Heart left ventricle (tissue), 13 donors: ENCODE results near the gene SLIT3.

Experiments
- CTCF ChIP-seq, 12 donors: fragments of 200-600 bp; sonication (generic) in 4 of 12; IDR thresholded peaks; one replicate each; pipeline versions ENCODE4 v1.5.0 to v1.8.0; 2018 to 2022; ENCODE audit warnings: antibody characterized with exemption in 12 of 12, mild to moderate bottlenecking in 5 of 12
- POLR2A ChIP-seq, 2 donors: fragments of 450-650 bp; IDR thresholded peaks; one replicate each; pipeline ENCODE4 v1.6.1; 2017; ENCODE audit warnings: antibody characterized with exemption in 2 of 2, mild to moderate bottlenecking in 2 of 2, moderate library complexity in 2 of 2
- donor health status: ischemic (EF 13 %, LVEDD 7.1; RV severe dilation, severe dysfunction).
- donor health status: DM: no; HTN: yes; CAD: no.
- donor health status: DM: no; HTN: no; CAD: no.
- donor health status: ischemic (EF 25% LVEDD 6.9; RV normal size, moderate dysfunction).
- donor health status: ischemic (EF 25% LVEDD 5.7; RV mildly dilated, moderate dysfunction).
- donor health status: ischemic (EF 35%, LVEDD 5.7; RV mildly dilated, moderate dysfunction).
- donor health status: nonischemic (EF 11% LVEDD 7.7; RV severe dilation, severe dysfunction).
- donor health status: DM: yes; HTN: yes; CAD: no.
- donor health status: PGD.
- donor health status: ischemic (EF 29% LVEDD 5.4; RV normal size, mild dysfunction).
- donor health status: nonischemic (EF 23%, LVEDD 6.1; RV moderate dilation, normal function).

DNA sequence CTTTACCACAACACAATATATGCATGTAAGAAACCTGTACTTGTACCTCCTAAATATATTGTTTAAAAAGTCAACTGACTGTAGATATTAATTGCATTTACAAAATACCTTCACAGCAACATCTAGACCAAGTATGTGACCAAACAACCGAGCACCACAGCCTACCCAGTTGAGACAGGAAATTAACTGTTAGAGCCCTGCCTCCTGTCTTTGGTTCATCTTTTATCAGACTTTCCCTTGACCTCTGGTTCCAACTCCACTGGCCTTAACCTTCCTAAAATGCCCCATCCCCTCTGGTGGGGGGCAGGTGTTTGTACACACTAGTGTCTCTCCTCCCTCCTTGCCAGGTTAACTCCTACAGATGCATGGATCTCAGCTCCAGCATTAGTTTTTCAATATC, 566.8 kb downstream of the SLIT3 start:
- TF ChIP-seq CTCF (IDR thresholded peaks at IDR 0.05) = no peak
- TF ChIP-seq POLR2A (IDR thresholded peaks at IDR 0.05) = no peak
